Measurements from ENCODE around the gene TROAP.
"Not testable (repeated sequence)": the region's sequence is repeated elsewhere in the genome, so short reads cannot be mapped to it uniquely, and the experiment has no call there.

TROAP gene

GRCh38 chr12:49327368-49327767 is 4.3 kb downstream of the TROAP start:
- no peak overlapping the region for H3K4me3 Mint-ChIP-seq
- H3K36me3 Mint-ChIP-seq (ENCODE audit: insufficient read depth) = peaks cover 14% of the 10 kb centered on the region
- ATAC-seq (replicated peaks) (no peak), DNase-seq (no peak)
- no peaks in the 10 kb centered on the region for H3K9me3 Mint-ChIP-seq
- H3K27me3 Mint-ChIP-seq = peaks cover 0 to 15% of the 10 kb centered on the region in 2 donors
- no peak overlapping the region for H3K27ac Mint-ChIP-seq
- H3K4me1 Mint-ChIP-seq (ENCODE audit: low read depth in 2 of 2) = peaks cover 6 to 7% of the 10 kb centered on the region in 2 donors

GRCh38 chr12:49327887-49328286 is 4.8 kb downstream of the TROAP start:
- no peak overlapping the region for H3K27ac Mint-ChIP-seq
- no peaks in the 10 kb centered on the region for H3K9me3 Mint-ChIP-seq
- H3K27me3 Mint-ChIP-seq = peaks cover 5 to 20% of the 10 kb centered on the region in 2 donors
- H3K36me3 Mint-ChIP-seq (ENCODE audit: insufficient read depth) = peaks cover 10% of the 10 kb centered on the region
- DNase-seq (no peak), ATAC-seq (replicated peaks) (no peak)
- H3K4me3 Mint-ChIP-seq = no peak overlapping the region
- H3K4me1 Mint-ChIP-seq (ENCODE audit: low read depth in 2 of 2) = peaks cover 6 to 9% of the 10 kb centered on the region in 2 donors

- peaks cover 6% of the 10 kb centered on the region for H3K36me3 Mint-ChIP-seq (ENCODE audit: insufficient read depth)
- no peak for ATAC-seq (replicated peaks)
- peaks cover 2 to 8% of the 10 kb centered on the region in 2 donors for H3K4me1 Mint-ChIP-seq (ENCODE audit: low read depth in 2 of 2)
- no peak overlapping the region for H3K4me3 Mint-ChIP-seq
- H3K27me3 Mint-ChIP-seq = peaks cover 10 to 26% of the 10 kb centered on the region in 2 donors
- no peaks in the 10 kb centered on the region for H3K9me3 Mint-ChIP-seq
- no peak overlapping the region for H3K27ac Mint-ChIP-seq
- DNase-seq = no peak
Measured at GRCh38 chr12:49328816-49329215, 5.8 kb downstream of the TROAP start.

- no peaks in the 10 kb centered on the region for H3K9me3 Mint-ChIP-seq
- ATAC-seq (replicated peaks) = no peak
- H3K36me3 Mint-ChIP-seq (ENCODE audit: insufficient read depth) = peaks cover 8% of the 10 kb centered on the region
- peaks cover 21 to 37% of the 10 kb centered on the region in 2 donors for H3K27me3 Mint-ChIP-seq
- peaks cover 2 to 8% of the 10 kb centered on the region in 2 donors for H3K4me1 Mint-ChIP-seq (ENCODE audit: low read depth in 2 of 2)
- no peak for DNase-seq
- H3K27ac Mint-ChIP-seq = no peak overlapping the region
- H3K4me3 Mint-ChIP-seq = no peak overlapping the region
Measured at GRCh38 chr12:49330032-49330619, 7.1 kb downstream of the TROAP start.

GRCh38 chr12:49330631-49331379 is 7.8 kb downstream of the TROAP start:
- H3K4me1 Mint-ChIP-seq (ENCODE audit: low read depth in 2 of 2) = peaks cover 2 to 8% of the 10 kb centered on the region in 2 donors
- H3K27me3 Mint-ChIP-seq = peaks cover 27 to 44% of the 10 kb centered on the region in 2 donors
- no peaks in the 10 kb centered on the region for H3K9me3 Mint-ChIP-seq
- ATAC-seq (replicated peaks) = no peak
- peak overlapping the region in 1 of 2 donors; percentile 73 for H3K27ac Mint-ChIP-seq
- no peak for DNase-seq
- no peak overlapping the region for H3K4me3 Mint-ChIP-seq
- H3K36me3 Mint-ChIP-seq (ENCODE audit: insufficient read depth) = peaks cover 11% of the 10 kb centered on the region

GRCh38 chr12:49331380-49332222 is 8.5 kb downstream of the TROAP start:
- Mint-ChIP-seq H3K4me1 (ENCODE audit: low read depth in 2 of 2) (peaks cover 4 to 9% of the 10 kb centered on the region in 2 donors), H3K36me3 (ENCODE audit: insufficient read depth) (peaks cover 11% of the 10 kb centered on the region), H3K4me3 (no peak overlapping the region), H3K27me3 (peaks cover 30 to 49% of the 10 kb centered on the region in 2 donors), H3K27ac (no peak overlapping the region), H3K9me3 (no peaks in the 10 kb centered on the region)
- DNase-seq (no peak), ATAC-seq (replicated peaks) (peak; percentile 51)

GRCh38 chr12:49332441-49332861 is 9.4 kb downstream of the TROAP start:
- ATAC-seq (replicated peaks) (no peak), DNase-seq (no peak)
- H3K27me3 Mint-ChIP-seq = peaks cover 39 to 57% of the 10 kb centered on the region in 2 donors
- H3K4me1 Mint-ChIP-seq (ENCODE audit: low read depth in 2 of 2) = peaks cover 11 to 18% of the 10 kb centered on the region in 2 donors
- peaks cover 11% of the 10 kb centered on the region for H3K36me3 Mint-ChIP-seq (ENCODE audit: insufficient read depth)
- no peaks in the 10 kb centered on the region for H3K9me3 Mint-ChIP-seq
- no peak overlapping the region for H3K4me3 Mint-ChIP-seq
- H3K27ac Mint-ChIP-seq = no peak overlapping the region

GRCh38 chr12:49332891-49333371 is 9.9 kb downstream of the TROAP start:
- peaks cover 44 to 62% of the 10 kb centered on the region in 2 donors for H3K27me3 Mint-ChIP-seq
- peaks cover 8% of the 10 kb centered on the region for H3K36me3 Mint-ChIP-seq (ENCODE audit: insufficient read depth)
- H3K27ac Mint-ChIP-seq = no peak overlapping the region
- no peak for ATAC-seq (replicated peaks)
- peaks cover 14 to 22% of the 10 kb centered on the region in 2 donors for H3K4me1 Mint-ChIP-seq (ENCODE audit: low read depth in 2 of 2)
- H3K4me3 Mint-ChIP-seq = peak overlapping the region; percentile 43 to 56
- H3K9me3 Mint-ChIP-seq = no peaks in the 10 kb centered on the region
- no peak for DNase-seq

GRCh38 chr12:49333778-49334177 is 10.7 kb downstream of the TROAP start:
- ATAC-seq (replicated peaks); H3K4me3 Mint-ChIP-seq; H3K9me3 Mint-ChIP-seq; H3K36me3 Mint-ChIP-seq (ENCODE audit: insufficient read depth); DNase-seq; H3K27ac Mint-ChIP-seq: not testable (repeated sequence)
- peaks cover 15 to 22% of the 10 kb centered on the region in 2 donors for H3K4me1 Mint-ChIP-seq (ENCODE audit: low read depth in 2 of 2)
- H3K27me3 Mint-ChIP-seq = peaks cover 45 to 69% of the 10 kb centered on the region in 2 donors

GRCh38 chr12:49334226-49334625 is 11.2 kb downstream of the TROAP start:
- H3K27me3 Mint-ChIP-seq = peaks cover 45 to 74% of the 10 kb centered on the region in 2 donors
- peaks cover 15 to 22% of the 10 kb centered on the region in 2 donors for H3K4me1 Mint-ChIP-seq (ENCODE audit: low read depth in 2 of 2)
- no peaks in the 10 kb centered on the region for H3K9me3 Mint-ChIP-seq
- H3K27ac Mint-ChIP-seq = no peak overlapping the region
- ATAC-seq (replicated peaks) = no peak
- no peak for DNase-seq
- H3K4me3 Mint-ChIP-seq = no peak overlapping the region
- H3K36me3 Mint-ChIP-seq (ENCODE audit: insufficient read depth) = peaks cover 8% of the 10 kb centered on the region

GRCh38 chr12:49334681-49335080 is 11.6 kb downstream of the TROAP start:
- peaks cover 15 to 22% of the 10 kb centered on the region in 2 donors for H3K4me1 Mint-ChIP-seq (ENCODE audit: low read depth in 2 of 2)
- no peak overlapping the region for H3K4me3 Mint-ChIP-seq
- H3K9me3 Mint-ChIP-seq = no peaks in the 10 kb centered on the region
- ATAC-seq (replicated peaks) (no peak), DNase-seq (no peak)
- H3K27ac Mint-ChIP-seq = no peak overlapping the region
- peaks cover 45 to 78% of the 10 kb centered on the region in 2 donors for H3K27me3 Mint-ChIP-seq
- H3K36me3 Mint-ChIP-seq (ENCODE audit: insufficient read depth) = peaks cover 8% of the 10 kb centered on the region

GRCh38 chr12:49335118-49335954 is 12.3 kb downstream of the TROAP start:
- peaks cover 8% of the 10 kb centered on the region for H3K36me3 Mint-ChIP-seq (ENCODE audit: insufficient read depth)
- H3K4me3 Mint-ChIP-seq = peak overlapping the region; percentile 40 to 45
- ATAC-seq (replicated peaks) = no peak
- no peak overlapping the region for H3K27ac Mint-ChIP-seq
- H3K27me3 Mint-ChIP-seq = peaks cover 45 to 79% of the 10 kb centered on the region in 2 donors
- H3K4me1 Mint-ChIP-seq (ENCODE audit: low read depth in 2 of 2) = peaks cover 15 to 22% of the 10 kb centered on the region in 2 donors
- no peaks in the 10 kb centered on the region for H3K9me3 Mint-ChIP-seq
- no peak for DNase-seq
